Fibroblast of gingiva (primary cell): ENCODE data around the gene CASP1.
A peak's percentile ranks its signal among the peaks of the same experiment; 100 is the strongest.
"Not testable (repeated sequence)": the region's sequence is repeated elsewhere in the genome, so short reads cannot be mapped to it uniquely, and the experiment has no call there.

Source experiments
- DNase-seq: peaks from one replicate; pipeline ENCODE4 v3.0.0-alpha.2; 2011; ENCODE audit warnings: low read depth

Gene CASP1

DNA sequence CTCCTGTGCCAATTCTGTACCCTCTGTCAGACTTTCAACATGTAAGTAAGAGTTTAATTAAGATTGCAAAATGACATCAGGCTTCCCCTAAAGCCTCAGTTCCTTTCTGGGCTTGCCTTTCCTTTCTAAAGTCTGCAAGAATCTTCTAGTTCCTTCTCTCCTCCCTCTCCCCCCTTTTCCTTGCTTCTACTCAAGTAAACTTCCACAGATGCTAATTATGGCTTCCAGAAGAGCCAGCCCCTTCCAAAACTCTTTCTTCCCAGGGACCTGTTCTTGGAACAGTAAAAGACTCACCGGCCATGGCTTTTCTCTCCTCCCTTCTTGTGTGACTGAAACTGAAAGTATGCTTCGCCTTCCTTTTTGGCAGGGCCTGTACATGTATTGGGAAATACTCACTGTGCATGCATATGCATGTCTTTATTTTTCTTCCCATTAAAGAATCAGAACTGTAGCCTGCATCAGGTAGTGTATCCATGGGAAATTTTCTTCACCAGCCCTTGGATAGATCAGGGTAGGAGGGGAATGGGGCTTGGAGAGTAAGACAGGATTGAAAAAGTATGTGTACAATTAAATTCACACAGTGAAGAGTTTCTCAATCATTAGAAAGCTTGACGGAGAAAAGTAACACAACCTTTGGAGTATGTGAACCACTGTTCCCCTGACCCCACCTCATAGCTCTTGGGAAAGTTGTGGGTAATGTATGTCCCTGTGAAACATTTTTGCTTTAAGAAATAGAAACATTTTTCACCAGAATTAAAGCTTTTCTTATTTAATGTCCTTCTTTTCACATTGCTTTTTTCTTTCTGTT, at the start of gene CASP1:
CASP1 (minus strand) TSS at position 332 of the 808 bp plus-strand sequence; CDS start at position 301, 31 bp downstream.
- DNase-seq, result peak; percentile 76

DNA sequence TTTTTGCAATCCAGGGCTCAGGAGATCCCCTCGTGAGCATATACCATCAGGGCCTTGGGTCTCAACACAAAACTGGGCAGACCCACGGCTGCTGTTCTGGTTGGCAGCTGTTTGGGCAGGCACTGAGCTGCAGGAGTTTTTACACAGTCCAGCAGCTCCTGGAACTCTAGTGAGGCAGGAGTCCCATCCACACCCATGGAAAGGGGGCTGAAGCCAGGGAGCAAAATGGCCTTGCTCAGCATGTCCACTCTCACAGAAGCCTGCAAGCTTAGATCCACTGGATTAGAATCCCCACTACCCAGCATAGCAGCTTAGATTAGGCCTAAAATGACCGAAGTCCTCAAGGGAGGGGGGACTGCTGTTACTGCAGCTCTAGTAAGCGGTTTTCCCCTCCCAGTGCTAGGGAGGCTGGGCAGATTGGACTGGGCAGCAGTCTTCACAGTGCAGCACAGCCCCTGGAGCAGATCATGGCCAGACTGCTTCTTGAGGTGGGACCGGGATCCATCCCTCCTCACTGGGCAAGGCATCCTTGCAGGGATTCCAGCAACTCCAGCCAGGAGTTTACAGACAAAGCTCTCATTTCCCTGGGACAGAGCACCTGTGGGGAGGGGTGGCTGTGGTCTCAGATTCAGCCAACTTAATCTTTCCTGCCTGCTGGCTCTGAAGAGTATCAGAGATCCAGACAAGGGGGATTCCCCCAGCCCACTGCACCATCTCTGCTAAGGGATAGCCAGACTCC, 46.6 kb upstream of the CASP1 start:
- DNase-seq, result no peak

DNA sequence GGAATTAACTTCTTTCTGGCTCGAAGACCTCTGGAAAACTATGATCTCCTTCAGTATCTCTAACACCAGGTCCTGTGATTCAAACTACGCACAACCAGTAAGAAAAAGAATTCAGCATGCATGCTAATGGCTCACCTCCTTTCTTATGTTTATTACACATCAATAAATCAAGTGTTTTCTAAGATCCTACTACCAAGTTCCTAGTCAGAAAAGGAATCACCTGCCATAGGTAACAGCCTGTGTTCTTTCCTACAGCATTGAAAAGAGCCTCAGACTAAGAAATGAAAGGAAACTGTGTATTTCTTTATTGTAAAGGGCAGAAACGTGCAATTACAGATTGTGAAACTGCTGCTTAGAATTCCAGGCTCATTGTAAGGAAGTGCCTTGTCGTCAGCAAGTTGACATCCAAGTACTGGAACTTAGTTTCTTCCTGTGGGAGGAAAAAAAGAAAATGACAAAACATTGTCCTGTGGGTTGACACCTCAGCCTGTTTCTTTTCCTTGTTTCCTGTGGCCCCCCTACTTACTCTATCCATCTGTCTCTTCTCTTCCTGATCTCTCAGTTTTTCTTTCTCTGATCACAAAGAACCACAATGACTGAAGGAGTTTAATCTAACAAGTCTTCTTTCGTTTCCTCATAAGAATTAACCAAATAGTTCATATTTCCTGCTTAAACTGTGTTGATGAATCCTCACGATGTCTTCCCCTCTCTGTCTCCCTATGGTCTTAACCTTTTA, 45.4 kb upstream of the CASP1 start:
- peak; percentile 21 for DNase-seq

DNA sequence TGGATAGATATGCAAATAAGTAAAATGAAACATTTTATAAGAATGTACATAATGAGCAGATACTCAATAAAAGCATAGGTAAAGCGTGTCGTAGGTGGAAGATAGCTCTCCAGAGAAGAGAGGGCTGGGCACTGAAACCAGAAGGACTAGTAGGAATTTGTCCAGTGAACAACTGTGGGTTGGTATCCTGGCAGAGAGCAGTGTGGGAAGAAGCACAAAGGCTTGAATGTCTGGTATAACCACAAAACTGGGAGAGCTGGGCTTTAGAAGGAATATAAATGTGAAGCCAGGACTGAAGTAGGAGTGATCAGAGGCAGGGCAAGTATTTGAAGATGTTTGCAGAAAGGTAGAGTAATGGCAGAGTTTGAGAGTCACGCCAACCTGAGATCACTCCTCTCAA, 43.3 kb upstream of the CASP1 start:
- DNase-seq, result no peak

DNA sequence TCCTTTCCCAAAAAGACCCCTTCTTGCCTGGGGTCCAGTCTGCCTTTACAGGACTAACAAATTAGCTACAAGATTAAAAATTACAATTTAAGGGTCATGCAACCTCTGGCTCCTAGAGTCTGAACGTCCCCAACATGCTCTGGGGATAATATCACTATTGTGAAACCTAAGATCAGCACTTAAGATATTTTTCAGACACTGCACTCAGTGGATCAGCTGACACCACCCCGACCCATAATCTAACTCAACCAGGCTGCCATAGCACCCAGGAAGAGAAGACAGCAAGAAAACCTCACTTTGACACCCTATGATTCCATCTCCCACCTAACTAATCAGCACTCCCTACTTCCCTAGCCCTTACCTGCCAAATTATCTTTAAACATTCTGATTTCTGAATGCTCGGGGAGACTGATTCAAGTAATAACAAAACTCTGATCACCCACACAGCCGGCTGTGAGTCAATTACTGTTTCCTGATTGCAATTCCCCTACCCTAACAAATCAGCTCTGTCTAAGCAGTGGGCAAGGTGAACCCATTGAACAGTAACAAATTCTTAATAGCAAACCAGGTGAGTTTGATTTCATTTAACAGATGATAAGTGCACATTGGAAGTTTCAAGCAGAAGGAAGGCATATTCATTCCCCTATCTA, 42.3 kb upstream of the CASP1 start:
- not testable (repeated sequence) for DNase-seq

DNA sequence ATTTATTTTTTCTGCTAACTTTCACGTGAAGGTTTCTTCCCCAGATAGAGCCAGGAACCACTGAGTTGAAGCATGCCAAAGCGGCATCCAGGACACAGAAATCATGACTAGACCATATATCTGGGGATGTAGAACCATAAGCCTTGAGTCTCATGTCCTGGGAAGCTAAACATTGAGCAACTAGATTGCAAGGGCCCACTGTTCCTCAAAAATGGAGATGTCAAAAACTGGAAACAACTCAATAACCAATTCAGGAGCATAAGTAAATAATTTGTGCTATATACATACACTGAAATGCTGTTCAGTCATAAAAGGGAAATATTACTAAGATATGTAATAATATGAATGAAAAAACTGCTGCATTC, 39.2 kb upstream of the CASP1 start:
- no peak for DNase-seq

DNA sequence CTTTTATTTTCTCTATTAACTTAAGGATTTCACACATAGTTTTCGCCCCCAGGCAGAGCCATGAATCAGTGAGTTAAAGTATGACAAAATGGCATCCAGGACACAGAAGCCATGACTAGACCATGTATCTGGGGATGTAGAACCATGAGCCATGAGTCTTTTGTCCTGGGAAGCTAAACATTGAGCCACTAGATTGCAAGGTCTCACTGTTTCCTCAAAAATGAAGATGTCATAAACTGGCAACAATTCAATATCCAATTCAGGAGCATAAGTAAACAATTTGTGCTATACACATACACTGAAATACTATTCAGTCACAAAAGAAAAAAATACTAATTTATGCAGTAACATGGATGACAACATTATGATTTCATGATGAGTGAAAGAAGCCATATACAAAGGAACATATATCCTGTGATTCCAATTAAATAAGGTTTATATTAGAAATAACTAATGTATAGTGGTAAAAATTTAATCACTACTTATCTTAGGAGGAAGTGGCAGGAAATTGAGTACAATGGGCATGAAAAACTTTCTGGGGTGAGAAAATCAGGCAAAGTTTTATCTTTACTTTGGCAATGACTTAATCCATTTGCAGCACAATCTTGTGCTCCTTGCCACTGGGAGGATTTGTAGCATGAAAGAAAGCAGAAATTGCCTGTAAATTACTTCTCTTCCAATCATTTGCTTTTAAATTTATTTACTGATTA, 38.7 kb upstream of the CASP1 start:
- no peak for DNase-seq

DNA sequence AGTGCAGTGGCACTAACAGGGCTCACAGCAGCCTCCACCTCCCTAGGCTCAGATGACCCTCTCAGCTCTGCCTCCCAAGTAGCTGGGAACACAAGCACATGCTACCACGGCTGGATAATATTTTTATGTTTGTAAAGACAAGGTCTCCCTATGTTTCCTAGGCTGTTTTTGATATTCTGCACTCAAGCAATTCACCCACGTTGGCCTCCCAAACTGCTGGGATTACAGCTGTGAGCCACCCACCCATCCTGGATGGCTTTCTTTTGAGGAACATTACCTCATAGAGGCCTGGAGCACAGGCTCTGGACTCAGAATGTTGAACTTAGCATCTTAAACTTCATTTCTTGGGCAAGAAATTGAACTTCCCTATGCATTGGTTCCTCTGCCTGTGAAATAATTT, 37.1 kb upstream of the CASP1 start:
- DNase-seq, result not testable (repeated sequence)

DNA sequence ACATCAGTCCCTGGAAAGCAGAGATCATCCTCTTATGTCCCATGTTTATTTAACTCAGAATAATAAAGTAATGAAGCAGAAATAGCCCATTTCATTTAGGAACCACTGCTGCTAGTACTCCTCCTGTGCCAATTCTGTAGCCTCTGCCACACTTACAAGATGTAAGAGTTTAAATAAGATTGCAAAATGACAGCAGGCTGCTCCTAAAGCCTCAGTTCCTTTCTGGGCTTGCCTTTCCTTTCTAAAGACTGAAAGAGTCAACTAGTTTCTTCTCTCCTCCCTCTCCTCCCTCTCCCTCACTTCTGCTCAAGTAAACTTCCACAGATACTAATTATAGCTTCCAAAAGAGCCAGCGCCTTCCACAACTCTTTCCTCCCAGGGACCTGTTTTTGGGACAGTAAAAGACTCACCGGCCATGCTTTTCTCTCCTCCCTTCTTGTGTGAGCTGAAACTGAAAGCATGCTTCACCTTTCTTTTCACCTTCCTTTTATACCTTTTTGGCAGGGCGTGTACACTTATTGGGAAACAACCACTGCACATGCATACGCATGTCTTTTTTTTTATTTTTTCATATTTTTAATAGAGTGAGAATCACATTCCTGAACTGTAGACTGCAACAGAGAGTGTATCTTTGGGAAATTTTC, 36.3 kb upstream of the CASP1 start:
- DNase-seq, result no peak

DNA sequence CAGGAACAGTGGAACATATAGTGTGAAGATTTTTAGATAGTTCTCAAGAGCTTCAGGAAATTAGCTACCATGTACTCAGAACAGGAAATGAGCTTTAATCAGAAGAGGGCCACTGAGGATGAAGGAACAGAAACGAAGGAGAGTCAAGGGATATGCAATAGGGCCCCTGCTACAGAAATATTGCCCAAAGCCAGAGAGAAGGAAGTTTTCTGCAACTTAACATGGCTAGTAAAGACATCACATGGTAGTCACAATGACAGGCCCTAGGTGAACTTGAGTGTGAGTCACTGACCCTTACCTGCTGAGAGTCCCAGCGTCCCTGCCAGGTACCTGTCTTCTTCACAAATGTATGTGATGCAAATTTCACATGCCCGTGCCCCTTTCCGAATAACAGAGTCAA, 35.4 kb upstream of the CASP1 start:
- no peak for DNase-seq

DNA sequence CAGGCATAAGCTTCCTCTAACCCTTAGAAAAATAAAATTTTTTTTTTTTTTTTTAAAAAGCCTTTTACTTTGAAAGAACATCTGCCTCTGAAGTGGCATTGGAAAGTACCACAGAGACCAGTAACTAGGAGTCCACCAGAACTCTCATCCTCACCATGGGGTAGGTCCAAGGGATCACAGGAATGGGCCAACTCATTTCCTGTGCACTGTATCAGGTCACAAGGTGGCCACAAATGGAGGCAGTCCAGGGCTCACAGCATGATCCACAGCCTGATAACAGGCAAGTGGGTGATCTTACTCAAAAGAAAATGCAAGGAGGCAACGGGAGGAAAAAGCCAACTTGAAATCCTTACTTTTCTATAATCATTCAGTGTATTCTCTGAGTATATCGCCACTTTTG, 34.8 kb upstream of the CASP1 start:
- DNase-seq, result not testable (repeated sequence)

DNA sequence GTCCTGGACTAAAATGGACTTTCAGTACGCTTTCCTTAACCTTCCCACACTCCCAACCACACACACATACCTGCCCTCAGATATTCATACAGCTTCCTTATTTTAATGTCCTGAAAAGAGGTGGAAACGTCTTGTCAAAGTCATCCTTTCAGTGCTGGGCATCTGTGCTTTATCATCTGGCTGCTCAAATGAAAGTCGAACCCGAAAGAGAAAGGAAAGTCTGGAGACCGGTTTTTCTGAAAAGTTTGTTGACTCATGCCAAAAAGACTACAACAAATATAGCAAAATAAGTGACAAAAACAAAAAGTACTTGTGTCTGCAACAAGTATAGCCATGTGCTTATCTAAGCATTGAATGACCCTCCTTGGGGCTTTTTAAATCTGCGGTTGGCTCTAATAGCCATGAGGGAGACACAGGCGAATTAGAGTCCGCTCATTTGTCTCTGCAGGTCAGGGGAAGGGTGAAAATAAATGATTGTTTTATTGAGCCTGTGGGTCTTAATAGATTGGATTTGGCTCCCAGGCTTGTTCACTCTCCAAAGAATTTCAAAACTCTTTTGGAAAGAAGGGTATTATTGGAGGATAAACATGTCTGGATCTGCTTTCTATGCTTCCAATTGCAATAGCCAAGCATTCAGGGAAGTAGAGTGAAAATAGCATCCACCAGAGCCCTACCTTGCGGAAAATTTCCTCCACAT, 28.4 kb upstream of the CASP1 start:
- DNase-seq, result not testable (repeated sequence)

DNA sequence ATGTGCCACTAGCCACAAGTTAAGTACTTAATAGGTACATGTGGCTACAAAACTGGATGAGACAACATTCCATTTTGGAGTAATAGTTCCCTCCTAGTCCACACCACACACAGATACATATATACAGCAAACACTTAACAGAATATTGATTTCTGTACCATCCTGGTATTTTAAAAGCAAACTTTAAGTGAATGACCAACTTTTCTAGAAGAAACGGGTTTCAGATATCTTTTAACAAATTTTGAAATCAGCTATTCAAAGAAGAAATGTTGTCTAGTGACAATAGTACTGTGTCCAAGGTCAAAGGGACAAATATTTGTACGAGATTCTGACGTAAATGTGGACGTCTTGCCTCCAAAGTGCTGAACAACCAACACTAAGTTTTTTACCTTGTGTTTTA, 22.5 kb upstream of the CASP1 start:
- no peak for DNase-seq

DNA sequence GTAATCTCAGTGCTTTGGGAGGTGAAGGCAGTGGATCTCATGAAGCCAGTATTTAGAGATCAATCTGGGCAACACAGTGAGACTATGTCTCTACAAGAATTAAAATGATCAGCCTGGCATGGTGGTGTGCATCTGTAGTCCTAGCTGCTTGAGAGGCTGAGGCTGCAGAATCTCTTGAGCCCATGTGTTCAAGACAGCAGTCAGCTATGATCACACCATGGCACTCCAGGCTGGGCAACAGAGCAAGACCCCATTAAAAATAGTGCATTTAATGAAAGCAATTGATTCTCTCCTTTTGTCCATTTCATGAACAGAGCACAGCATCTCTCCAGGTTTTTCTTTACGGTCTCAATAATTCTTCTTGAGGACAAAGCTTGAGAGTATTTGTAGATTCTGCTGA, 21.5 kb upstream of the CASP1 start:
- no peak for DNase-seq

DNA sequence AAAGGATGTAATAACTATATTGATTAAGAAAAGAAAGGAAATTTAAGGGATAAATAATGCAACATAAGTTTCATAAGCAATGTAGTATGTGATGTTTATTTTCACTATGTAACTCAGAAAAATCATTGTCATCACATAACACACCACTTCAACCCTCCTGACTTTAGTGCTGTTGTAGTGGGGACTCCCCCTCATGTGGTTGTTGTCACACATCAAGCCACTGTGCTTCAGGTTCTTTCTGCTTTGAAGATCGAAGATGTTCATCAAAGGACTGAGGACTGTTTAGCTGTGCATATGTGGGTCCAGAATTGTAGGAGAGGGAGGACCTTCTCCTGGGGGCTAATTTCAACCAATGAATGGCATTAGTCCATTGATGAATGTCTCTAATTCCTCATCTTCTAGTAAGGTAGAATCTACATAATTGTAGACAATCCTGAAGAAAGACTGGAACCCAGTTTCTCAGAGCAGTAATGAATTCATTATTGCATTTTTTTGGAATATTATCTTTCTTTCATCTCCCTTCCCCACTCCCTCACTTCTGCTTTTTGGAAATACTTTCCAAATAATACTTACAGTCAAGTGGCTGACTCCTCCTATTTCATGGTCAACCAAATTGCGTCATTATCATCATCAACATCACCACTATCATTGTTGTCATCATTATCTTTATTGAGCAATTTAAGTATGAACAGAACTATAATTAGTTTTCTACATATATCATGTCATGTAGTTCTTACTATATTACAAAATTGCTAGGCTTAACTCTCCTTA, 20.0 kb upstream of the CASP1 start:
- DNase-seq, result no peak

DNA sequence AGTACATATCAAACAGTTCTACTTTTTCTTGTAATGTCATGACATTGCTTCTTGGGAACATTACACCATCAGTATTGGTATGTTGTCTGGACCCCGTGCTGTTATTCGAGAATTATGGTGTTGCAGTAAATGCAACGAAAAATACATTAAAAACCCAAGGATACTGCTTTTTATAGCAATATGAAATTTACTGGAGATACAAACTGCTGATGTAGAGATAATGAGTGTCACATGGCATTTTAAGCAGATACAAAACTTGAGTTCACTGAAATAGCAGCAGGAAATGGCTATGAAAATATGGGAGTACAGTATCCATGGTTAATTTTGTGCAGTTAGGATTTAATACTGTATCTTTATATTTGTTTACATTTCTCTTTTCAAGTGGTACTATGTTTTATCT, 17.5 kb upstream of the CASP1 start:
- no peak for DNase-seq

DNA sequence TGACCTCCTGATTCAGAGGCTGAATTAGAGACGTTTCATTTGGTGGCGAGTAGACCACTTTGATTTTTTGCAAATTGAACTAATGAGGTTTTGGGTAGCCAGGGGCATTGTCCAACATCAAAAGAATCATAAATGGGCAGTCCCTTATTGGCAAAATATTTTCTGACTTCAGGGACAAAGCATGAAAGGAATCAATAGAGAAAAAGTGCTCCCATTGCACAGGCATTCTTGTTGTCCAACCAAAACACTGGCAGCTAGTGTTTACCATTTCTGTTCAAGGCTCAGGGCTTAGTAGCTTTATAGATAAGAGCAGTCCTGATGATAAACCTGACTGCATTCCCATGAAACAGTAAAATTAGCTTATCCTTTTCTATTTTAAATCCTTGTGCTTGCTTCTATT, 16.6 kb upstream of the CASP1 start:
- no peak for DNase-seq

DNA sequence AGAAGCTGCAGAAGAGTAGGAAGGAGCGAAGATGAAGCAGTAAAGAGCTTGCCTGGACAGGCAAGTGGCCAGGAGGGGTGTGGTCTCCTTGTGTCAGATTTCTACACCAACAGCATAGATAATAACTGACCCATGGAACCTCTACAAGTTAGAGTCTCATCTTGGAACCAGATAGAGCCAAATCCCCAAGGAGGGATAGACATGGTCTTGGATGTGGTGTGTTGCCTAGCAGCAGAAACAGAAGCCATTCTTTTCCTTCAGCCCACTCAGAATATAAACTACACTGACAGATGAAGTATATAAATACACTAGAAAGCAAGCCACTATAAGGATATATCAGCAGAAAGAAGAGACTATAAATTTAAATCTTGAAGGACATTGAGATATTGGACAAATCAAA, 14.5 kb upstream of the CASP1 start:
- no peak for DNase-seq

DNA sequence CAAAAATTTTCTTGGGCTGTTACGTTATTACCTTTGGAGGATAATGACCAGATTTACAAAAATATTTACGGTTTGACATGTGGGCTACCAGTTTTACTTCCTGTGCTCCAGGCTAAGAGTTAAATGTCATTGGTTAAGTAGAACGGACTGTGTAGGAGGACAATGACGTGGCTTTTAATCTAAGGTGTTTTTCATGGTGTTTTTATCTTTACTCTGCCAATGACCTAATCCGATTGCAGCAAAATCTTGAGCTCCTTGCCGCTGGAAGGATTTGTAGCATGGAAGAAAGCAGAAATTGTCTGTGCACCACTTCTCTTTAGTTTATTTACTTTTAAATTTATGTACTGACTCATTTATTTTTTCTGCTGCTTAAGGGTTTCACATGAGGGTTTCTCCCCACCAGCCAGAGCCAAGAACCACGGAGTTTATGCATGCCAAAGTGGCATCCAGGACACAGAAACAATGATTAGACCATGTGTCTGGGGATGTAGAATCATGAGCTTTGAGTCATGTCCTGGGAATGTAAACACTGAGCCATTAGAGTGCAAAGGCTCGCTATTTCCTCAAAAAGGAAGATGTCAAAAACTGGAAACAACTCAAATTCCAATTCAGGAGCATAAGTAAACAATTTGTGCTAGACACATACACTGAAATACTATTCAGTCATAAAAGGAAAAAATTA, 12.1 kb upstream of the CASP1 start:
- peak; percentile 99 for DNase-seq
